Heart left ventricle (tissue), 16 donors: ENCODE data around the gene ALPL. TPM values are rescaled to one million over a fixed set of nuclear protein-coding genes. Genes with fewer than 3 reads are reported as not detected.

Source experiments
- ATAC-seq, 4 donors: fragments of 200-7000 bp; cut with Tn5 transposase; one replicate each; pipeline ENCODE4 v1.9.1; 2020 to 2022; ENCODE audit warnings: moderate library complexity in 4 of 4, mild to moderate bottlenecking in 3 of 4, moderate number of reproducible peaks in 1 of 4
- DNase-seq, 5 donors: peaks; one replicate each; pipeline ENCODE4 v3.0.0-alpha.2; 2020
- H3K27ac ChIP-seq, 12 donors: fragments of 200-600 bp; sonication (generic) in 4 of 12; one replicate each; pipeline versions ENCODE4 v1.5.0 to v1.8.0; 2016 to 2022; ENCODE audit warnings: mild to moderate bottlenecking in 2 of 12
- H3K27me3 ChIP-seq, 9 donors: fragments of 200-600 bp; sonication (generic) in 2 of 9; one replicate each; pipeline versions ENCODE4 v1.5.1 to v1.8.0; 2016 to 2022; ENCODE audit warnings: mild to moderate bottlenecking in 3 of 9
- H3K36me3 ChIP-seq, 9 donors: fragments of 200-600 bp; sonication (generic) in 2 of 9; one replicate each; pipeline versions ENCODE4 v1.5.0 to v1.8.0; 2018 to 2022; ENCODE audit warnings: mild to moderate bottlenecking in 2 of 9
- H3K4me1 ChIP-seq, 12 donors: fragments of 200-600 bp; sonication (generic) in 4 of 12; one replicate each; pipeline versions ENCODE4 v1.5.0 to v1.8.0; 2016 to 2022; ENCODE audit warnings: mild to moderate bottlenecking in 3 of 12
- H3K4me3 ChIP-seq, 12 donors: fragments of 200-600 bp; sonication (generic) in 4 of 12; one replicate each; pipeline versions ENCODE4 v1.5.0 to v1.8.0; 2017 to 2022; ENCODE audit warnings: mild to moderate bottlenecking in 9 of 12, moderate library complexity in 4 of 12
- H3K9me3 ChIP-seq, 12 donors: fragments of 200-600 bp; sonication (generic) in 4 of 12; one replicate each; pipeline versions ENCODE4 v1.5.0 to v1.8.0; 2016 to 2022; ENCODE audit warnings: mild to moderate bottlenecking in 1 of 12
- POLR2A ChIP-seq, 2 donors: fragments of 450-650 bp; IDR thresholded peaks; one replicate each; pipeline ENCODE4 v1.6.1; 2017; ENCODE audit warnings: antibody characterized with exemption in 2 of 2, mild to moderate bottlenecking in 2 of 2, moderate library complexity in 2 of 2
- WGBS, 4 donors: extraction: QIAGEN DNeasy Blood & Tissue Kit in 2 of 4; methylation state at CpG; one replicate each; pipeline versions ENCODE4 v1.1.5 to v1.1.7; 2013 to 2018; 5-methylcytosine and 5-hydroxymethylcytosine counted together
- intact Hi-C, 10 donors: fragments of 100-400 bp; cut with DNase I; formaldehyde crosslinking; loops; one replicate each; pipeline versions ENCODE4 v1.11.1 to v1.14.2; 2022
- polyA plus RNA-seq, 2 donors: library from polyadenylated mRNA; stranded (reverse); fragments of 200-250 nt; gene quantifications; one replicate each; pipeline ENCODE4 v1.2.3, GENCODE V29; 2013
- total RNA-seq, 9 donors: library from RNA; depleted of rRNA in 2 of 9; stranded (reverse); fragments of >200 nt in 2 of 9; fragmentation: NEBNext Ultra II Directional in 3 of 9; extraction: Animal tissue kit (Norgen Biotek cat#: 25700) in 3 of 9; gene quantifications; one replicate each; pipeline versions ENCODE4 v1.1.0 to v1.2.4, GENCODE V29; 2016 to 2023
- TF ChIP-seq, protein P1 (sequence below), 12 donors: fragments of 200-600 bp; sonication (generic) in 4 of 12; IDR thresholded peaks; one replicate each; pipeline versions ENCODE4 v1.5.0 to v1.8.0; 2018 to 2022; ENCODE audit warnings: antibody characterized with exemption in 12 of 12, mild to moderate bottlenecking in 5 of 12
- donor health status: ischemic (EF 13 %, LVEDD 7.1; RV severe dilation, severe dysfunction).
- donor health status: healthy with polysubstance abuse.
- donor health status: DM: no; HTN: yes; CAD: no.
- donor health status: DM: no; HTN: no; CAD: no.
- donor health status: ischemic (EF 25% LVEDD 6.9; RV normal size, moderate dysfunction).
- donor health status: ischemic (EF 25% LVEDD 5.7; RV mildly dilated, moderate dysfunction).
- donor health status: healthy.
- donor health status: DM: yes; HTN: yes; CAD: no.
- donor health status: ischemic (EF 35%, LVEDD 5.7; RV mildly dilated, moderate dysfunction).
- donor health status: nonischemic (EF 11% LVEDD 7.7; RV severe dilation, severe dysfunction).
- donor health status: DM: yes; HTN: yes; CAD: no.
- donor health status: PGD.
- donor health status: ischemic (EF 29% LVEDD 5.4; RV normal size, mild dysfunction).
- donor health status: nonischemic (EF 23%, LVEDD 6.1; RV moderate dilation, normal function).

ALPL gene
- total and polyA plus RNA-seq, 11 donors: 6.3 to 45.8 (median 12.3) TPM

DNA sequence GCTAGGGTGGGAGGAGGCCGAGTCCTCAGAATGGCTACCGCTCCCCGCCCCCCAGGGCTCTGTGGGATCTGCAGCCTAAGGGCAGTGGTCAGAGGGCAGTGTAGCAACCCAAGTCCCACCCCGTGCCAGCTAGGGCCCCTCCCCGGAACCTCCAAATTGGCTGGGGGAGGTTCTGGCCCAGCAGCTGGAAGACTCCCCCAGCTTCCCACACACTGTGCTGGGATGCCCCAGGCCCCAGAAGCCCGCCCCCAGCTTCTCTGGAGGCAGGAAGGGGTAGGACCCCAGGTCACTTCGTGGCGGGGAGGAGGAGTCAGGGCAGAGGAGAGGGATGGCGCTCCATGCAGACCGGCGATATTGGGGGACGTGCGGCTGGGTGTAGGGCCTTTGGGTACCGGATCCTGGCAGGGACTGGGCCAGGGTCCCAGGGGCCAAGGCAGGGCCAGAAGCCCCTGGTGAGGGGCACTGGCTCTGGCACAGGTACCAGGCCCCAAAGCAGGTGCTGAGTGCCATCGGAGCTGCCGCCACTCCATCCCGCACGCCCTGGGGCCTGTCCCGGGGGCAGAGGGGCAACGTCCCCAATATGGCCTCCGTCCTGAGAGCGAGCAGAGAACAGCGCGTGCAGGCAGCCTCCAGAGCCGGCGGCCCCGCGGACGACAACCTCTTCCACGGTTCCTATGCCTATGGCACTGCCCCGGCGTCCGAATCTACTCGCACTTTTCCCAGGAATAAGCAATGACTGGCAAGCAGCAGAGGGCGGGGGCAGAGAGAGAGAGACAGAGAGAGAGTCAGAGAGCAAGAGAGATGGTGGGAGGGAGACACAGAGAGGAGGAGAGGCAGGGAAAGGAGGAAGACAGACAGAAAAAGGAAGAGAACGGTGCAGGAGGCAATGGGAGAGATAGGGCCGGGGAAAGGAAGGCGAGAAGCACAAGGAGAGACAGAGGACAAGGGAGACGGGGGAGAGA, 94.2 kb downstream of the ALPL start:
- TF ChIP-seq, protein P1, sequence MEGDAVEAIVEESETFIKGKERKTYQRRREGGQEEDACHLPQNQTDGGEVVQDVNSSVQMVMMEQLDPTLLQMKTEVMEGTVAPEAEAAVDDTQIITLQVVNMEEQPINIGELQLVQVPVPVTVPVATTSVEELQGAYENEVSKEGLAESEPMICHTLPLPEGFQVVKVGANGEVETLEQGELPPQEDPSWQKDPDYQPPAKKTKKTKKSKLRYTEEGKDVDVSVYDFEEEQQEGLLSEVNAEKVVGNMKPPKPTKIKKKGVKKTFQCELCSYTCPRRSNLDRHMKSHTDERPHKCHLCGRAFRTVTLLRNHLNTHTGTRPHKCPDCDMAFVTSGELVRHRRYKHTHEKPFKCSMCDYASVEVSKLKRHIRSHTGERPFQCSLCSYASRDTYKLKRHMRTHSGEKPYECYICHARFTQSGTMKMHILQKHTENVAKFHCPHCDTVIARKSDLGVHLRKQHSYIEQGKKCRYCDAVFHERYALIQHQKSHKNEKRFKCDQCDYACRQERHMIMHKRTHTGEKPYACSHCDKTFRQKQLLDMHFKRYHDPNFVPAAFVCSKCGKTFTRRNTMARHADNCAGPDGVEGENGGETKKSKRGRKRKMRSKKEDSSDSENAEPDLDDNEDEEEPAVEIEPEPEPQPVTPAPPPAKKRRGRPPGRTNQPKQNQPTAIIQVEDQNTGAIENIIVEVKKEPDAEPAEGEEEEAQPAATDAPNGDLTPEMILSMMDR (IDR thresholded peaks at IDR 0.05): no peak
- no peak for TF ChIP-seq POLR2A (IDR thresholded peaks at IDR 0.05)
- H3K9me3 ChIP-seq: no peaks in the 10 kb centered on the region
- WGBS, 4 donors: 87 to 90% (median 88%) methylated on average over 33 to 39 of the region's 39 CpGs
- no peak overlapping the region for H3K4me3 ChIP-seq
- H3K36me3 ChIP-seq: no peaks in the 10 kb centered on the region
- DNase-seq (no peak), ATAC-seq (no peak)
- H3K4me1 ChIP-seq: no peaks in the 10 kb centered on the region
- peaks cover 0 to 7% (median 0%) of the 10 kb centered on the region in 9 donors for H3K27me3 ChIP-seq
- H3K27ac ChIP-seq: no peak overlapping the region
- intact Hi-C loops: no loop called here

DNA sequence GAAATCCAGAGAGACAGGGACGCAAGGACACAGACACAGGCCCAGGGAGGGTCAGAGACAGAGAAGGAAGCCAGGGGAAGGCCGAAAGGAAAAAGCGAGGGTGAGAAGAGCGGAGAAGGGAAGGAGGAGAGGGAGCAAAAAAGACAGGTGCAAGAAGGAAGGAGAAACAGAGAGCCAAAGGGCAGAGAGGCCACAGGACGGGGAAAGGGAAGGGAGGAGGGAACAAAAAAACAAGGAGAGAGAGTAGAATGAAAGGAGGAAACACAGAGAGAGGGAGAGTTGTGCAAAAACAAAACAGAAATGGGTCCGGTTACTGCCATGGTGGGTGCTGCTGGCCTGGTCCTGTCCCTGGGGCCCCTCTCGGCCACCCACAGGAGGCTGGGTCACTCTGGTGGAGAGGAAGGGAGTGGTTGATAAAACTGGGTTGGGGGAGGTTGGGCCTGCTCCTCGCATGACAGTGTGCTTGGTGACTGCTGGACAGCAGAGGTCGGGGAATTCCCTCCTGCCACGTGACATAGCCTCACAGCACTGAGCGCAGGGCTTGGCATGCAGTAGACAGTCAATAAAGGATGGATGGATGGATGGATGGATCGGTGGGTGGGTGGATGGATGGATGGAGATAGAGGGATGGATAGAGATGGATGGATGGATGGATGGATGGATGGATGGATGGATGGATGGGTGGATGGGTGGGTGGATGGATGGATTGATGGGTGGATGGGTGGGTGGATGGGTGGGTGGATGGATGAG, 95.2 kb downstream of the ALPL start:
- no peaks in the 10 kb centered on the region for H3K9me3 ChIP-seq
- DNase-seq (no peak), ATAC-seq (no peak)
- TF ChIP-seq, protein P1 (IDR thresholded peaks at IDR 0.05): no peak
- no peak for TF ChIP-seq POLR2A (IDR thresholded peaks at IDR 0.05)
- WGBS, 4 donors: 80 to 89% (median 83%) methylated on average over 12 of the region's 12 CpGs
- intact Hi-C loops: no loop called here
- no peaks in the 10 kb centered on the region for H3K4me1 ChIP-seq
- no peak overlapping the region for H3K27ac ChIP-seq
- no peaks in the 10 kb centered on the region for H3K36me3 ChIP-seq
- peaks cover 0 to 8% (median 0%) of the 10 kb centered on the region in 9 donors for H3K27me3 ChIP-seq
- H3K4me3 ChIP-seq: no peak overlapping the region

DNA sequence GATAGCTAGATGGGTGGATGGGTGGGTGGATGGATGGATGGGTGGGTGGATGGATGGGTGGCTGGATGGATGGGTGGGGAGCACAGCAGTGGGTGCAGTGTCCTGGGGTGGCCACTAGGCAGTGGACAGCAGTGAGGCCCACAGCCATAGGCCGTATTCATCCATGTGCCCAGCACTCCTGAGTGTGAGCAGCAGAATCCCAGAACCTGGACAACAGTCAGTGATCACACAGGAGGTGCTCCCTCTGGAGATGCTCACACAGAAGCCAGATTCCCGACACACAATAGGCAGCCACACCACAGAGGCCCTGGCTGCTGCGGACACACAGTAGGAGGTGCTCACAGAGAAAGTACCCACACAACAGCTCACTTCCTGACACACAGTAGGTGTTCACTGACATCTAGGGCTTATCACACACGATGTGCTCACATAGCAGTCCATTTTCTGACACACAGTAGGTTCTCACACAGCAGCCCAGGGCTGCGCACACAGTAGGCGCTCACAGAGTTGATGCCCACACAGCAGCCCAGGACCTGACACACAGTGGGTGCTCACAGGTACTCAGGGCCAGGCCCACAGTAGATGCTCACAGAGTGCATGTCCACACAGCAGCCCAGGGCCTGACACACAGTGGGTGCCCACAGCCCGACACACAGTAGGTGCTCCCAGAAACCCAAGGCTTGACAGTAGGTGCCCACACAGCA, 95.9 kb downstream of the ALPL start:
- H3K36me3 ChIP-seq: no peaks in the 10 kb centered on the region
- intact Hi-C loops: no loop called here
- no peak overlapping the region for H3K27ac ChIP-seq
- no peak for TF ChIP-seq POLR2A (IDR thresholded peaks at IDR 0.05)
- TF ChIP-seq, protein P1 (IDR thresholded peaks at IDR 0.05): no peak
- no peaks in the 10 kb centered on the region for H3K9me3 ChIP-seq
- DNase-seq (no peak), ATAC-seq (no peak)
- no peaks in the 10 kb centered on the region for H3K4me1 ChIP-seq
- H3K4me3 ChIP-seq: no peak overlapping the region
- WGBS, 4 donors: 85 to 89% (median 87%) methylated on average over 5 to 7 of the region's 7 CpGs
- H3K27me3 ChIP-seq: peaks cover 0 to 8% (median 0%) of the 10 kb centered on the region in 9 donors
